ENCODE results near the gene IGF1R.

DNA sequence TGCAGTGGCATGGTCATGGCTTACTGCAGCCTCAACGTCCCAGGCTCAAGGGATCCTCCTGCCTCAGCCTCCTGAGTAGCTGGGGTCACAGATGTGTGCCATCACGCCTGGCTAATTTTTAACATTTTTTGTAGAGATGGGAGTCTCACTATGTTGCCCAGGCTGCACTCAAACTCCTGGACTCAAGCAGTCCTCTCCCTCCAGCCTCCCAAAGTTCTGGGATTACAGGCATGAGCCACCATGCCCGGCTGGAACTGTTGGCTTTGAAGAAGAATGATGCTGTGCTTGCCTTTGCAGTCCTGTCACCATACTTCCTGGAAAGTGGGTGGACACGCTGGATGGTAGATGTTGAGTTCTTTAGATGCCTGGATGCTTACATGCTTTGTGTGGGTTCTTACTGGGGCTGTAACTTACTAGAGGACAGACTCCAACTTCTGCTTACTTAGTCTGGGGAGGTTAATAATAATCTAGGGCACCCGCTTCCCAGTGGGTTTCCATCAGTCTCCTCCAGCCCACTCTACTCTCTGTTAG lies 36.7 kb downstream of the IGF1R start:
- TF ChIP-seq JUND (IDR thresholded peaks at IDR 0.05; ENCODE audit: low read length), result no peak
- no peak for TF ChIP-seq POLR2AphosphoS5 (IDR thresholded peaks at IDR 0.05; ENCODE audit: low read depth, low read length)
- TF ChIP-seq SUZ12 (IDR thresholded peaks at IDR 0.05; ENCODE audit: low read length), result no peak
- no peak for TF ChIP-seq RBBP5 (IDR thresholded peaks at IDR 0.05; ENCODE audit: borderline replicate concordance, low read depth, low read length)
- TF ChIP-seq, protein P1, sequence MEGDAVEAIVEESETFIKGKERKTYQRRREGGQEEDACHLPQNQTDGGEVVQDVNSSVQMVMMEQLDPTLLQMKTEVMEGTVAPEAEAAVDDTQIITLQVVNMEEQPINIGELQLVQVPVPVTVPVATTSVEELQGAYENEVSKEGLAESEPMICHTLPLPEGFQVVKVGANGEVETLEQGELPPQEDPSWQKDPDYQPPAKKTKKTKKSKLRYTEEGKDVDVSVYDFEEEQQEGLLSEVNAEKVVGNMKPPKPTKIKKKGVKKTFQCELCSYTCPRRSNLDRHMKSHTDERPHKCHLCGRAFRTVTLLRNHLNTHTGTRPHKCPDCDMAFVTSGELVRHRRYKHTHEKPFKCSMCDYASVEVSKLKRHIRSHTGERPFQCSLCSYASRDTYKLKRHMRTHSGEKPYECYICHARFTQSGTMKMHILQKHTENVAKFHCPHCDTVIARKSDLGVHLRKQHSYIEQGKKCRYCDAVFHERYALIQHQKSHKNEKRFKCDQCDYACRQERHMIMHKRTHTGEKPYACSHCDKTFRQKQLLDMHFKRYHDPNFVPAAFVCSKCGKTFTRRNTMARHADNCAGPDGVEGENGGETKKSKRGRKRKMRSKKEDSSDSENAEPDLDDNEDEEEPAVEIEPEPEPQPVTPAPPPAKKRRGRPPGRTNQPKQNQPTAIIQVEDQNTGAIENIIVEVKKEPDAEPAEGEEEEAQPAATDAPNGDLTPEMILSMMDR (IDR thresholded peaks at IDR 0.05; ENCODE audit: control extremely low read depth in 1 of 3, insufficient read depth in 1 of 3, low read depth in 1 of 3, low read length in 3 of 3), result no peak
